ENCODE measurements around the gene HAUS5. TPM values are rescaled to one million over a fixed set of nuclear protein-coding genes. Genes with fewer than 3 reads are reported as not detected.

The HAUS5 gene
- total RNA-seq, 1 experiment from 2014 or later = 32.9 TPM

DNA sequence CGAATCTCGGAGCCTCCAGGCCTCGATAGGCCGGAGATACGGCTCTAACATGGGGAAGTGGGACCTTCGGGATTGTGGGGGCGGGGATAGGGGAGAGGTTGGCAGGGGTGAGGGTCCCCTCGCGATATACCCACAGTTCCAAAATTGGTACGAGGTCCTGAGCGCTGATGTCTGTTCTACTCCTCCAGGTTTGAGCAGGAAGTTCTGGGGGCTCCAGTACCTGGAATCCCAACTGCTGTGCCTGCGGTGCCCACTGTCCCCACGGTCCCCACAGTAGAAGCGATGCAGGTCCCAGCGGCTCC, 16.7 kb downstream of the HAUS5 start:
- no CpG with 5 or more reads among the region's 15 CpGs for WGBS (ENCODE audit: extremely low coverage, insufficient read length, low lambda C conversion rate)
- Histone ChIP-seq H2BK20ac (ENCODE audit: low read depth, low read length, poor library complexity, severe bottlenecking) (no peak overlapping the region), H2AK5ac (ENCODE audit: insufficient read length, low read length) (no peak overlapping the region), H3K56ac (ENCODE audit: insufficient read length, low read depth, low read length) (no peak overlapping the region), H2BK15ac (ENCODE audit: low read depth, low read length) (no peak overlapping the region), H3K23ac (ENCODE audit: insufficient read length, low read depth, low read length) (no peak overlapping the region), H4K8ac (replicated peaks; ENCODE audit: insufficient read length, low read depth, low read length) (no peak overlapping the region), H2AFZ (ENCODE audit: low read length) (no peak overlapping the region), H3K14ac (ENCODE audit: insufficient read depth, low read length) (no peak overlapping the region), H3K4ac (ENCODE audit: low read depth, low read length) (no peak overlapping the region), H2BK5ac (ENCODE audit: insufficient read length, low read length) (no peak overlapping the region), H3K18ac (ENCODE audit: insufficient read length, low read depth, low read length) (no peak overlapping the region), H4K20me1 (ENCODE audit: control insufficient read depth, insufficient read depth, insufficient read length) (no peaks in the 10 kb centered on the region), H3K4me1 (ENCODE audit: insufficient read depth, low read length) (peaks cover 2% of the 10 kb centered on the region; the same call in 1 of the 2 replicates), H2BK12ac (ENCODE audit: insufficient read length, low read depth, low read length) (no peak overlapping the region), H3K79me1 (ENCODE audit: insufficient read depth, low read depth, low read length, poor library complexity, severe bottlenecking) (no peaks in the 10 kb centered on the region), H4K91ac (ENCODE audit: insufficient read length, low read depth, low read length) (no peak overlapping the region), H3K79me2 (ENCODE audit: insufficient read depth, low read length) (no peaks in the 10 kb centered on the region; the same call in 1 of the 2 replicates), H3K4me2 (ENCODE audit: insufficient read depth, insufficient read length, low read length) (peak overlapping the region; percentile 99), H4K5ac (ENCODE audit: insufficient read length, low read depth, low read length) (no peak overlapping the region), H3T11ph (ENCODE audit: low read length) (no peak overlapping the region), H3K27me3 (ENCODE audit: insufficient read depth, low read length) (no peaks in the 10 kb centered on the region), H3K9me3 (ENCODE audit: control insufficient read depth, low read depth, low read length) (no peaks in the 10 kb centered on the region), H3K23me2 (ENCODE audit: insufficient read length, low read depth, low read length, poor library complexity, severe bottlenecking) (peaks cover 3% of the 10 kb centered on the region), H3K27ac (ENCODE audit: insufficient read length, low read depth, low read length) (no peak overlapping the region), H2BK120ac (ENCODE audit: low read depth, low read length, poor library complexity, severe bottlenecking) (no peak overlapping the region), H3K9ac (ENCODE audit: extremely low read depth, insufficient read length, low read length) (peak overlapping the region; percentile 77)
- Mint-ChIP-seq H3K27ac (peak overlapping the region in 2 of 3 experiments; percentile 20 to 98; a peak in 4 of 7 replicates), H3K4me1 (peaks cover 5 to 8% of the 10 kb centered on the region in 2 experiments), H3K27me3 (ENCODE audit: low read depth) (peaks cover 2% of the 10 kb centered on the region; the same call in 1 of the 2 replicates), H3K4me3 (peak overlapping the region; percentile 96), H3K36me3 (ENCODE audit: insufficient read depth in 1 of 3, low read depth in 3 of 3) (peaks cover 21 to 39% (median 36%) of the 10 kb centered on the region in 3 experiments), H3K9me3 (no peaks in the 10 kb centered on the region)
- TF ChIP-seq, protein P1, sequence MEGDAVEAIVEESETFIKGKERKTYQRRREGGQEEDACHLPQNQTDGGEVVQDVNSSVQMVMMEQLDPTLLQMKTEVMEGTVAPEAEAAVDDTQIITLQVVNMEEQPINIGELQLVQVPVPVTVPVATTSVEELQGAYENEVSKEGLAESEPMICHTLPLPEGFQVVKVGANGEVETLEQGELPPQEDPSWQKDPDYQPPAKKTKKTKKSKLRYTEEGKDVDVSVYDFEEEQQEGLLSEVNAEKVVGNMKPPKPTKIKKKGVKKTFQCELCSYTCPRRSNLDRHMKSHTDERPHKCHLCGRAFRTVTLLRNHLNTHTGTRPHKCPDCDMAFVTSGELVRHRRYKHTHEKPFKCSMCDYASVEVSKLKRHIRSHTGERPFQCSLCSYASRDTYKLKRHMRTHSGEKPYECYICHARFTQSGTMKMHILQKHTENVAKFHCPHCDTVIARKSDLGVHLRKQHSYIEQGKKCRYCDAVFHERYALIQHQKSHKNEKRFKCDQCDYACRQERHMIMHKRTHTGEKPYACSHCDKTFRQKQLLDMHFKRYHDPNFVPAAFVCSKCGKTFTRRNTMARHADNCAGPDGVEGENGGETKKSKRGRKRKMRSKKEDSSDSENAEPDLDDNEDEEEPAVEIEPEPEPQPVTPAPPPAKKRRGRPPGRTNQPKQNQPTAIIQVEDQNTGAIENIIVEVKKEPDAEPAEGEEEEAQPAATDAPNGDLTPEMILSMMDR (conservative IDR thresholded peaks at IDR 0.05) = no peak
- DNase-seq = no peak

Measured in H9 (cell line).